ENCODE measurements around the gene NCK2. TPM values are rescaled to one million over a fixed set of nuclear protein-coding genes. Genes with fewer than 3 reads are reported as not detected.
A peak's percentile ranks its signal among the peaks of the same experiment; 100 is the strongest.

The NCK2 gene
- total RNA-seq, 4 donors from 2014 or later: 55.4 to 90.5 (median 62.5) TPM

DNA sequence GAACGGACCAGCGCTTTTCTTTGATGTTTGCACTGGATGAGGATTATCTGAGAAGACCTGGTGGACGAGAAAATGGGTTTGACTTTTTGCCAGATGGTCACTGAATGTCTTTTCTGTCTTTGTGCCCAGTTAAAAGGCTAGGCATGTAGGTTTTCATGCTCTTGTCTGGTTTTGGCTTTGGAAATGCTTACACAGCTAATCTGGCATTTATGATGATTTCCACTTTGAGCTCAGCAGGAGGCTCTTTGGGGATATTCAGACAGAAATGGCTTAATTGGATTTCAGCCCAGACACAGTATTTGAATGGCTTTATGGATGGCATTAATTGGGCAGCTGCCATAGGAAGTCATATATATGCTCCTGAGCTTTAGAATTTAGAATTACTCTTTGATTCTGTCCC is 59.6 kb downstream of the NCK2 start:
- H3K4me3 ChIP-seq: no peak overlapping the region
- no peaks in the 10 kb centered on the region for H3K27me3 ChIP-seq
- intact Hi-C loops (cut with DNase I): no loop called here
- H3K9me3 ChIP-seq: no peaks in the 10 kb centered on the region
- DNase-seq: no peak
- TF ChIP-seq, protein P1, sequence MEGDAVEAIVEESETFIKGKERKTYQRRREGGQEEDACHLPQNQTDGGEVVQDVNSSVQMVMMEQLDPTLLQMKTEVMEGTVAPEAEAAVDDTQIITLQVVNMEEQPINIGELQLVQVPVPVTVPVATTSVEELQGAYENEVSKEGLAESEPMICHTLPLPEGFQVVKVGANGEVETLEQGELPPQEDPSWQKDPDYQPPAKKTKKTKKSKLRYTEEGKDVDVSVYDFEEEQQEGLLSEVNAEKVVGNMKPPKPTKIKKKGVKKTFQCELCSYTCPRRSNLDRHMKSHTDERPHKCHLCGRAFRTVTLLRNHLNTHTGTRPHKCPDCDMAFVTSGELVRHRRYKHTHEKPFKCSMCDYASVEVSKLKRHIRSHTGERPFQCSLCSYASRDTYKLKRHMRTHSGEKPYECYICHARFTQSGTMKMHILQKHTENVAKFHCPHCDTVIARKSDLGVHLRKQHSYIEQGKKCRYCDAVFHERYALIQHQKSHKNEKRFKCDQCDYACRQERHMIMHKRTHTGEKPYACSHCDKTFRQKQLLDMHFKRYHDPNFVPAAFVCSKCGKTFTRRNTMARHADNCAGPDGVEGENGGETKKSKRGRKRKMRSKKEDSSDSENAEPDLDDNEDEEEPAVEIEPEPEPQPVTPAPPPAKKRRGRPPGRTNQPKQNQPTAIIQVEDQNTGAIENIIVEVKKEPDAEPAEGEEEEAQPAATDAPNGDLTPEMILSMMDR (IDR thresholded peaks at IDR 0.05): no peak
- TF ChIP-seq POLR2A (IDR thresholded peaks at IDR 0.05): no peak
- peaks cover 8 to 86% (median 43%) of the 10 kb centered on the region in 3 donors for H3K4me1 ChIP-seq
- H3K27ac ChIP-seq: peak overlapping the region in 1 of 4 donors; percentile 46
- peaks cover 0 to 8% (median 0%) of the 10 kb centered on the region in 3 donors for H3K36me3 ChIP-seq
- WGBS, 2 donors: 41 to 48% methylated on average over 3 of the region's 3 CpGs

DNA sequence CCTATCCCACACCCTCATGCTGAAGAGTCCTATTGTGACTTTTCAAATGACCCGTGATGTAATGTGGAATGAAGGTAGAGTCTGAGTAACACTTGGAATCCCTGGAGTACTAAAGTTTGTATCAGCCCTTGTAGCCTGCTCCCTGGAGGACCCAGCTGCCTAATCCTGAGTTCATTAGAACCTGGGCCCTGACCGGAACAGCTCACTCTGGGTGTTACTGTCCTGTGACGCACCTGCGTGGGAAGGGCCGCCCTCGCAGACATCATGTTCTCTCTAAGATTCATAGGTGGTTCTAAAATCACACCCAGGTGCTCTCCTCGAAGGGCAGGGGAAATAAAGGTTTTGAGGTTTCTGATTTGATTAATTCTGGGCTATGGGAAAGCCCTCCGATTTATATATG is 62.3 kb downstream of the NCK2 start:
- H3K36me3 ChIP-seq: peaks cover 0 to 8% (median 0%) of the 10 kb centered on the region in 3 donors
- H3K4me3 ChIP-seq: no peak overlapping the region
- no peaks in the 10 kb centered on the region for H3K27me3 ChIP-seq
- no peaks in the 10 kb centered on the region for H3K9me3 ChIP-seq
- no peak for DNase-seq
- TF ChIP-seq, protein P1 (IDR thresholded peaks at IDR 0.05): no peak
- no peak for TF ChIP-seq POLR2A (IDR thresholded peaks at IDR 0.05)
- 80 to 91% methylated on average over 8 of the region's 8 CpGs for WGBS, 2 donors
- intact Hi-C loops (cut with DNase I): no loop called here
- peaks cover 19 to 86% (median 39%) of the 10 kb centered on the region in 3 donors for H3K4me1 ChIP-seq
- no peak overlapping the region for H3K27ac ChIP-seq

DNA sequence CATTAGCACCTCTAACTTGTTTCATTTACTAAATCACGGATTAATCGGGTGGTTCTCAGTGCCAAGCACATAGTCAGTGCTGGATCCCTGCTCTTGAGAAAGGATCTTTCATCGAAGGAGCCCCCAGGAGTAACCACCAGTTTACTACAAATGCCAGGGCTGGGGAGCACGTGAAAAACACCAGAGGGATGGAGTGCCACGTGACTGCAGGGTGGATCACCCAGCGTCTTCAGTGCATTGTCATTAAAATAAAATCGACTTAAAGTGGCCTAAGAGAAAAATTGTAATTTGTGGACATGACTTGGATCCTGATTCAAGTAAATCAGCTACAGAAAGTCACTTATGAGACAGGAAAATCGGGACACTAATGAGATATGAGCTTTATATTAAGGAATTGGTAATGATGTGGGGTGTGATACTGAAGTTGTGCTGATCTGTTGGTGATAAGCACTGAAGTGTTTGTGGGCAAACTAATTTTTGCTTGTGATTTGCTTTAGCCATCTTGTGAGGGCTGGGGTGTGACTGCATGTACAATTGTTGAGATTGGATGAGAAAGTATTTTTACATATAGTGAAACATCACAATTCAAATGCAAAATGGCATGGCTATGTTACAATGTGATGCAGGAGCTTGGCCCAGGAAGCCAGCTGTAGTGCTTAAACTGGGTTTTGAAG is 63.8 kb downstream of the NCK2 start:
- H3K4me1 ChIP-seq: peaks cover 25 to 86% (median 45%) of the 10 kb centered on the region in 3 donors

DNA sequence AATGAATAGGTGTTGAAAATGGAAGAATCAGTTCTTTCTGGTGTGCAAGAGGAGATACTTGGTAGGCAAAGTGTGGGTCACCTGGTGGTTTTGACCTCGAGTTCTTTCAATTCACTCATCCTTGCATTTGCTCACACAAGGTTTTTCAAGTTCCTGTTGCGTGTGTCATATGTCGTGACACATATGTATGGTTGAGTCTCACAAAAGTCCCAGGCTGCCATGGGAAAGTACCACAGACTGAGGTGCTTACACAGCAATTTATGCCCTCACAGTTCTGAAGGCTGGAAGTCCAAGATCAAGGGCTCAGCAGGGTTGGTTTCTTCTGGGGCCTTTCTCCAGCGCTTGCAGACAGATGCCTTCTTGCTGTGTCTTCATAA is 64.4 kb downstream of the NCK2 start:
- peak overlapping the region in 1 of 4 donors; percentile 17 for H3K27ac ChIP-seq
- H3K4me3 ChIP-seq: no peak overlapping the region
- no peak for DNase-seq
- TF ChIP-seq, protein P1 (IDR thresholded peaks at IDR 0.05): no peak
- no peak for TF ChIP-seq POLR2A (IDR thresholded peaks at IDR 0.05)
- H3K9me3 ChIP-seq: no peaks in the 10 kb centered on the region
- peaks cover 30 to 86% (median 45%) of the 10 kb centered on the region in 3 donors for H3K4me1 ChIP-seq
- no peaks in the 10 kb centered on the region for H3K27me3 ChIP-seq
- WGBS, 2 donors: 57 to 81% methylated on average over 4 of the region's 4 CpGs
- intact Hi-C loops (cut with DNase I): no loop called here
- no peaks in the 10 kb centered on the region for H3K36me3 ChIP-seq

More for the DNA sequence above, 63.8 kb downstream of the NCK2 start:
- TF ChIP-seq, protein P1 (IDR thresholded peaks at IDR 0.05): no peak
- TF ChIP-seq POLR2A (IDR thresholded peaks at IDR 0.05): no peak
- DNase-seq: no peak
- Histone ChIP-seq H3K9me3 (no peaks in the 10 kb centered on the region), H3K27ac (peak overlapping the region in 1 of 4 donors; percentile 17), H3K27me3 (no peaks in the 10 kb centered on the region), H3K36me3 (no peaks in the 10 kb centered on the region), H3K4me3 (no peak overlapping the region)
- 73 to 81% methylated on average over 8 of the region's 8 CpGs for WGBS, 2 donors
- intact Hi-C loops (cut with DNase I): no loop called here

DNA sequence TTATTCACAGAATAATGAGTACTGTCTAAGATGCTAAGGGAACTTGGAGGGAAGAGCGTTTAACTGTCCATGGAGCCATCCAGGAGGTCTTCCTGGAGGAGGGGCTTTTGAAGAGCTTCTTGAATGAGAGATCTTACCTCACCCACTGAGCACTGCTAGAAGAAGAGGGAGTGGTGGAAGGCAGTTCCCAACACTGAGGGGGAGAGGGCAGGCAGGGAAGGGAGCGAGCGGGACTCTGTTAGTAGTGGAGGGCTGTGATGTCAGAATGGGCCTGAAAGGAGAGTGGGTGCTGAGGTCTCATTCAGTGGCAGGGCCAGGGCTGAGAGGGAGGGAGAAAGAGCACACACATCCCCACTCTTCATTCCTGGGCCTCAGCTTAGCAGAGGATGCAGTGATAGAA is 65.0 kb downstream of the NCK2 start:
- no peak for DNase-seq
- H3K4me3 ChIP-seq: no peak overlapping the region
- peaks cover 31 to 86% (median 48%) of the 10 kb centered on the region in 3 donors for H3K4me1 ChIP-seq
- H3K9me3 ChIP-seq: no peaks in the 10 kb centered on the region
- peak overlapping the region in 2 of 4 donors; percentile 5 to 34 for H3K27ac ChIP-seq
- no peaks in the 10 kb centered on the region for H3K36me3 ChIP-seq
- TF ChIP-seq, protein P1 (IDR thresholded peaks at IDR 0.05): no peak
- no peak for TF ChIP-seq POLR2A (IDR thresholded peaks at IDR 0.05)
- intact Hi-C loops (cut with DNase I): no loop called here
- 74 to 92% methylated on average over 3 of the region's 3 CpGs for WGBS, 2 donors
- H3K27me3 ChIP-seq: no peaks in the 10 kb centered on the region

Measured in esophagus squamous epithelium (tissue), 5 donors.